ENCODE data around the gene MRPS18A. TPM values are rescaled to one million over a fixed set of nuclear protein-coding genes. Genes with fewer than 3 reads are reported as not detected.
A peak's percentile ranks its signal among the peaks of the same experiment; 100 is the strongest.

Gene MRPS18A
- total and polyA plus RNA-seq, 2 experiments from 2014 or later: 58.6 to 62.7 TPM

DNA sequence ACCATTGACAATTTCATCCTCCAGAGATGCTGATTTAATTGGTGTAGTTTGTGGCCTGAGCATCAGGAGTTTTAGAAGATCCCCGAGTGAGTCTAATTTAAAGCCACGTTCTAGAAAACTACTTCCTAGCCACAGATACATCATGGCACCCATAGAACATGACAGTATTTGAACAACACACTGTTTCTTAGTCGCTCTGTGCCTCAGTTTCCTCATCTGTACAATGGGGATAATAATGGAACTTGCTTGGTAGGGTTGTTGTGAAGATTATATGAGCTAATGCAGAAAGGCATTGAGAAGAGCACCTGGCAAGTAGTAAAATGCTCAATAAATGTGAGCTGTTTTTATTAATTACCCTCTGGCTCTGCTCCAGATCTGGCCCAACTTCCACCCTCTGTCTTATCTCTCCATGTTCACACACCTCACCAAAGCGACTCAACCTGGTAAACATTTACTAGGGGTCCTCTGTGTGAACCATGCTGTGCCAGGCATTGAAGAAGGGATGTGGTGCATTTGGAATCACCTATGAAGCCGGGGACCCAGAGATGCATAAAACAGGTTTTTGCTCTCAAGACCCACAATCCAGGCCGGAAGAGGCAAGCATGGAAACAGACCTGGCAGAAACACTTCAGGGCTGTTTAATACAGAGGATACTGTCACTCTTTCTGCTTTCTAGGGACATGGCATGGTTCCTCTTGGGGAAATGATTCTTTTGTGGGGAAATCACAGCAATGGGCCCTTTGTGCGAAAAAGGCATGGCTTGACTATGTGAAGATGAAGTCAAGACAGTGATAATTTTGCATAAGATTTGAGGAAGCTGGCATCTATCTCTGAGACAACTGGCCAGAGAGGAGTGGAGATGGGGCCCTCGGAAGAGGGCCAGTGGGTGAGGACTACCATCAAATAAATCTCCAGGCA lies 16.2 kb upstream of the MRPS18A start:
- TF ChIP-seq ZNF331 (CRISPR knock-in tag; IDR thresholded peaks at IDR 0.05; ENCODE audit: low read depth): no peak
- TF ChIP-seq, protein P1, sequence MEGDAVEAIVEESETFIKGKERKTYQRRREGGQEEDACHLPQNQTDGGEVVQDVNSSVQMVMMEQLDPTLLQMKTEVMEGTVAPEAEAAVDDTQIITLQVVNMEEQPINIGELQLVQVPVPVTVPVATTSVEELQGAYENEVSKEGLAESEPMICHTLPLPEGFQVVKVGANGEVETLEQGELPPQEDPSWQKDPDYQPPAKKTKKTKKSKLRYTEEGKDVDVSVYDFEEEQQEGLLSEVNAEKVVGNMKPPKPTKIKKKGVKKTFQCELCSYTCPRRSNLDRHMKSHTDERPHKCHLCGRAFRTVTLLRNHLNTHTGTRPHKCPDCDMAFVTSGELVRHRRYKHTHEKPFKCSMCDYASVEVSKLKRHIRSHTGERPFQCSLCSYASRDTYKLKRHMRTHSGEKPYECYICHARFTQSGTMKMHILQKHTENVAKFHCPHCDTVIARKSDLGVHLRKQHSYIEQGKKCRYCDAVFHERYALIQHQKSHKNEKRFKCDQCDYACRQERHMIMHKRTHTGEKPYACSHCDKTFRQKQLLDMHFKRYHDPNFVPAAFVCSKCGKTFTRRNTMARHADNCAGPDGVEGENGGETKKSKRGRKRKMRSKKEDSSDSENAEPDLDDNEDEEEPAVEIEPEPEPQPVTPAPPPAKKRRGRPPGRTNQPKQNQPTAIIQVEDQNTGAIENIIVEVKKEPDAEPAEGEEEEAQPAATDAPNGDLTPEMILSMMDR (conservative IDR thresholded peaks at IDR 0.05; ENCODE audit: low read depth in 2 of 2): no peak
- TF ChIP-seq CREB1 (CRISPR knock-in tag; IDR thresholded peaks at IDR 0.05; ENCODE audit: low read depth): no peak
- TF ChIP-seq STAT1 (IDR thresholded peaks at IDR 0.05; ENCODE audit: unreplicated experiment): no peak
- no peak for TF ChIP-seq EZH2phosphoT487 (IDR thresholded peaks at IDR 0.05; ENCODE audit: unreplicated experiment)
- Histone ChIP-seq H3K79me2 (replicated peaks; ENCODE audit: insufficient read depth) (no peaks in the 10 kb centered on the region), H3K9me2 (ENCODE audit: insufficient read depth) (no peaks in the 10 kb centered on the region), H3F3A (replicated peaks; ENCODE audit: low read depth) (no peaks in the 10 kb centered on the region; the same call in 1 of the 2 replicates), H3K27ac (ENCODE audit: low read depth) (peak overlapping the region; percentile 94), H4K20me1 (replicated peaks; ENCODE audit: insufficient read depth) (no peaks in the 10 kb centered on the region), H3K4me2 (peak overlapping the region; percentile 21), H3K36me3 (ENCODE audit: insufficient read depth) (no peaks in the 10 kb centered on the region), H3K4me1 (ENCODE audit: insufficient read depth) (peaks cover 52% of the 10 kb centered on the region), H2AFZ (no peak overlapping the region; the same call in 1 of the 2 replicates), H3K27me3 (ENCODE audit: insufficient read depth) (no peaks in the 10 kb centered on the region), H3K4me3 (no peak overlapping the region)
- ATAC-seq: no peak
- H3K4me1 Mint-ChIP-seq: peaks cover 72% of the 10 kb centered on the region
- peaks cover 5% of the 10 kb centered on the region for H3K27me3 Mint-ChIP-seq (ENCODE audit: insufficient read depth, low read depth, poor library complexity)
- peak overlapping the region; percentile 94 for H3K27ac Mint-ChIP-seq
- no peak for DNase-seq (ENCODE audit: low spot score)
- H3K9me3 Mint-ChIP-seq: no peaks in the 10 kb centered on the region; the same call in 2 of the 3 replicates
- H3K4me3 Mint-ChIP-seq: peak overlapping the region; percentile 51; the same call in 1 of the 3 replicates
- H3K36me3 Mint-ChIP-seq (ENCODE audit: low read depth): no peaks in the 10 kb centered on the region

DNA sequence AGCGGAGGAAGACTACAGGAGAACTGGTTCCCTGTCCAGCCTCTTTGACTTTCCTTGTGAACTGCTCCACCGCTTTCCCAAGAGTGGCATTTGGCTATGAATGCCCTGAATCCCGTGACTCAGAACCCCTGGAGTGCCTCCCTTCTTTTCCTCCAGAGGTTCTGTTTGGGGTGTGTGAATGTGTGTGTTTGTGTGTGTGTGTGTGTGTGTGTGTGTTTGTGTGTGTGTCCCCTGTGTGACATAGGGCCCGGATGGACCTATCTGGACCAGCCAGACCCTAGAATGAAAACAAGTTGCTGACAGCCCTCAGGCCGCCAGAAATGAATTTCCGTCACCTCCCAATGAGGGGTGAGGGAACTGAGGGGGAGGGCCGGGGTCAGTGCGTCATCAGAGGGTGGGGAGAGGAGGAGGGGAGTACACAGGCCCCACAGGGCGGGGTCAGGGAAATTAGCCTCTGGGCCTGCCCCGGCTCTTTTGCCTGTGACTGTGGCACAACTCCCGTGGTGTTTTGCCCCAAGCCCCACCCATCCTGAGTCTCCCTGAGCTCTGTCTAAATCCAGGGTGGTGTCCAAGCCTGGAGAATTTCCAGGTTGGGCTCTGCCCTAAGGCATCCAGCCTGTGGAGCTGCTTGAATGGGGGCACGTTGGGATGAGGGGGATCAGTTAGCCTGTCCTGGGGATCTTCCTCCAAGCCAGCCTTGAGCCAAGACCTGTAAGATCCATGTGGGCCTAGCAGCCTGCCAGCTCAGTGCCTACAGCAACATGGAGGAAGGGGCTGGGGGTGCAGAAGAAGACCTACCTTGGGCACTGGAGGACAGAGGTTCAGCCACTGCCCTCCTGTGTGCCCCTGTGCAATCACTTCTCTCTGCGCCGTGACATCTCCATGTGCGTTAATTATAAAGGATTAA lies 15.2 kb upstream of the MRPS18A start:
- peaks cover 11% of the 10 kb centered on the region for H3K27me3 Mint-ChIP-seq (ENCODE audit: insufficient read depth, low read depth, poor library complexity)
- DNase-seq (ENCODE audit: low spot score) (peak; percentile 98), ATAC-seq (peak; percentile 81)
- Histone ChIP-seq H3K79me2 (replicated peaks; ENCODE audit: insufficient read depth) (no peaks in the 10 kb centered on the region), H3F3A (replicated peaks; ENCODE audit: low read depth) (no peaks in the 10 kb centered on the region; the same call in 1 of the 2 replicates), H3K27me3 (ENCODE audit: insufficient read depth) (no peaks in the 10 kb centered on the region), H3K27ac (ENCODE audit: low read depth) (peak overlapping the region; percentile 94), H2AFZ (peak overlapping the region; percentile 9; the same call in 1 of the 2 replicates), H3K4me1 (ENCODE audit: insufficient read depth) (peaks cover 56% of the 10 kb centered on the region), H3K36me3 (ENCODE audit: insufficient read depth) (no peaks in the 10 kb centered on the region), H3K4me2 (peak overlapping the region; percentile 74), H3K4me3 (peak overlapping the region; percentile 43), H3K9me2 (ENCODE audit: insufficient read depth) (no peaks in the 10 kb centered on the region), H4K20me1 (replicated peaks; ENCODE audit: insufficient read depth) (no peaks in the 10 kb centered on the region)
- peak overlapping the region; percentile 54 for H3K4me3 Mint-ChIP-seq
- H3K36me3 Mint-ChIP-seq (ENCODE audit: low read depth): no peaks in the 10 kb centered on the region
- H3K9me3 Mint-ChIP-seq: no peaks in the 10 kb centered on the region; the same call in 2 of the 3 replicates
- peak overlapping the region; percentile 94 for H3K27ac Mint-ChIP-seq
- peaks cover 79% of the 10 kb centered on the region for H3K4me1 Mint-ChIP-seq
- TF ChIP-seq JUNB (IDR thresholded peaks at IDR 0.05; ENCODE audit: unreplicated experiment): no peak
- TF ChIP-seq, protein P1 (conservative IDR thresholded peaks at IDR 0.05; ENCODE audit: low read depth in 2 of 2): no peak
- TF ChIP-seq, protein P2, sequence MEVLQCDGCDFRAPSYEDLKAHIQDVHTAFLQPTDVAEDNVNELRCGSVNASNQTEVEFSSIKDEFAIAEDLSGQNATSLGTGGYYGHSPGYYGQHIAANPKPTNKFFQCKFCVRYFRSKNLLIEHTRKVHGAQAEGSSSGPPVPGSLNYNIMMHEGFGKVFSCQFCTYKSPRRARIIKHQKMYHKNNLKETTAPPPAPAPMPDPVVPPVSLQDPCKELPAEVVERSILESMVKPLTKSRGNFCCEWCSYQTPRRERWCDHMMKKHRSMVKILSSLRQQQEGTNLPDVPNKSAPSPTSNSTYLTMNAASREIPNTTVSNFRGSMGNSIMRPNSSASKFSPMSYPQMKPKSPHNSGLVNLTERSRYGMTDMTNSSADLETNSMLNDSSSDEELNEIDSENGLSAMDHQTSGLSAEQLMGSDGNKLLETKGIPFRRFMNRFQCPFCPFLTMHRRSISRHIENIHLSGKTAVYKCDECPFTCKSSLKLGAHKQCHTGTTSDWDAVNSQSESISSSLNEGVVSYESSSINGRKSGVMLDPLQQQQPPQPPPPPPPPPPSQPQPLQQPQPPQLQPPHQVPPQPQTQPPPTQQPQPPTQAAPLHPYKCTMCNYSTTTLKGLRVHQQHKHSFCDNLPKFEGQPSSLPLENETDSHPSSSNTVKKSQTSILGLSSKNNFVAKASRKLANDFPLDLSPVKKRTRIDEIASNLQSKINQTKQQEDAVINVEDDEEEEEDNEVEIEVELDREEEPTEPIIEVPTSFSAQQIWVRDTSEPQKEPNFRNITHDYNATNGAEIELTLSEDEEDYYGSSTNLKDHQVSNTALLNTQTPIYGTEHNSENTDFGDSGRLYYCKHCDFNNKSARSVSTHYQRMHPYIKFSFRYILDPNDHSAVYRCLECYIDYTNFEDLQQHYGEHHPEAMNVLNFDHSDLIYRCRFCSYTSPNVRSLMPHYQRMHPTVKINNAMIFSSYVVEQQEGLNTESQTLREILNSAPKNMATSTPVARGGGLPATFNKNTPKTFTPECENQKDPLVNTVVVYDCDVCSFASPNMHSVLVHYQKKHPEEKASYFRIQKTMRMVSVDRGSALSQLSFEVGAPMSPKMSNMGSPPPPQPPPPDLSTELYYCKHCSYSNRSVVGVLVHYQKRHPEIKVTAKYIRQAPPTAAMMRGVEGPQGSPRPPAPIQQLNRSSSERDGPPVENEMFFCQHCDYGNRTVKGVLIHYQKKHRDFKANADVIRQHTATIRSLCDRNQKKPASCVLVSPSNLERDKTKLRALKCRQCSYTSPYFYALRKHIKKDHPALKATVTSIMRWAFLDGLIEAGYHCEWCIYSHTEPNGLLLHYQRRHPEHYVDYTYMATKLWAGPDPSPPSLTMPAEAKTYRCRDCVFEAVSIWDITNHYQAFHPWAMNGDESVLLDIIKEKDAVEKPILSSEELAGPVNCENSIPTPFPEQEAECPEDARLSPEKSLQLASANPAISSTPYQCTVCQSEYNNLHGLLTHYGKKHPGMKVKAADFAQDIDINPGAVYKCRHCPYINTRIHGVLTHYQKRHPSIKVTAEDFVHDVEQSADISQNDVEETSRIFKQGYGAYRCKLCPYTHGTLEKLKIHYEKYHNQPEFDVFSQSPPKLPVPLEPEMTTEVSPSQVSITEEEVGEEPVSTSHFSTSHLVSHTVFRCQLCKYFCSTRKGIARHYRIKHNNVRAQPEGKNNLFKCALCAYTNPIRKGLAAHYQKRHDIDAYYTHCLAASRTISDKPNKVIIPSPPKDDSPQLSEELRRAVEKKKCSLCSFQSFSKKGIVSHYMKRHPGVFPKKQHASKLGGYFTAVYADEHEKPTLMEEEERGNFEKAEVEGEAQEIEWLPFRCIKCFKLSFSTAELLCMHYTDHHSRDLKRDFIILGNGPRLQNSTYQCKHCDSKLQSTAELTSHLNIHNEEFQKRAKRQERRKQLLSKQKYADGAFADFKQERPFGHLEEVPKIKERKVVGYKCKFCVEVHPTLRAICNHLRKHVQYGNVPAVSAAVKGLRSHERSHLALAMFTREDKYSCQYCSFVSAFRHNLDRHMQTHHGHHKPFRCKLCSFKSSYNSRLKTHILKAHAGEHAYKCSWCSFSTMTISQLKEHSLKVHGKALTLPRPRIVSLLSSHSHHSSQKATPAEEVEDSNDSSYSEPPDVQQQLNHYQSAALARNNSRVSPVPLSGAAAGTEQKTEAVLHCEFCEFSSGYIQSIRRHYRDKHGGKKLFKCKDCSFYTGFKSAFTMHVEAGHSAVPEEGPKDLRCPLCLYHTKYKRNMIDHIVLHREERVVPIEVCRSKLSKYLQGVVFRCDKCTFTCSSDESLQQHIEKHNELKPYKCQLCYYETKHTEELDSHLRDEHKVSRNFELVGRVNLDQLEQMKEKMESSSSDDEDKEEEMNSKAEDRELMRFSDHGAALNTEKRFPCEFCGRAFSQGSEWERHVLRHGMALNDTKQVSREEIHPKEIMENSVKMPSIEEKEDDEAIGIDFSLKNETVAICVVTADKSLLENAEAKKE (CRISPR knock-in tag; IDR thresholded peaks at IDR 0.05): peak; percentile 93
- no peak for TF ChIP-seq STAT1 (IDR thresholded peaks at IDR 0.05; ENCODE audit: unreplicated experiment)

Measured in GM23338 (cell line).